GM12801 (cell line): ENCODE results near the gene ZC3HAV1.

Experiments
- CTCF ChIP-seq: IDR thresholded peaks from one replicate; pipeline ENCODE4 v1.5.1; 2011; ENCODE audit warnings: control low read depth; ENCODE audit not compliant: insufficient read length; ENCODE audit errors: extremely low read depth

Gene ZC3HAV1

GRCh38 chr7:139099172-139099947, 10.2 kb downstream of the ZC3HAV1 start:
- no peak for TF ChIP-seq CTCF

DNA sequence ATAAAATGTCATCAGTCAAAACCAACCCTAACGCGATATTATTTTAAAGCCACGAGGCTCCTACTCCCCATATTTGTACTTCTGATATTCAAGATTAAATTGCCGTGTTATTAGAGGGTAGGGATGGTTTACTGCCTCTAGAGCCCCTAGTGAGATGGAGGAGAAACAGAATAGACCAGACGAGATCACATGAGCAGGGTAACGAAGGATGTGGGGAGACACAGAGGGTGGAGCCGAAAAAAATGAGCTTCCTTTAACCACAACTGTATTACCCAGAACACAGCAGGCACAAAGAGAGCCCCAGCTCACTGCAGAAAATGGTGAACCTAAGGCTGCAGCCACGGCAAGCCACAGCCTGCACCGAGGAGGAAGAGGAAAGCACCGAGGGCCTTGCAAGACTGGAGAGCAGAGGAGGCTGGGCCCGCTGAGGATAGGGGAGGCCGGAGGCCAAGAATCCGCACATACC, 14.3 kb downstream of the ZC3HAV1 start:
- no peak for TF ChIP-seq CTCF

- no peak for TF ChIP-seq CTCF
Measured at GRCh38 chr7:139094596-139094995, 14.9 kb downstream of the ZC3HAV1 start.

DNA sequence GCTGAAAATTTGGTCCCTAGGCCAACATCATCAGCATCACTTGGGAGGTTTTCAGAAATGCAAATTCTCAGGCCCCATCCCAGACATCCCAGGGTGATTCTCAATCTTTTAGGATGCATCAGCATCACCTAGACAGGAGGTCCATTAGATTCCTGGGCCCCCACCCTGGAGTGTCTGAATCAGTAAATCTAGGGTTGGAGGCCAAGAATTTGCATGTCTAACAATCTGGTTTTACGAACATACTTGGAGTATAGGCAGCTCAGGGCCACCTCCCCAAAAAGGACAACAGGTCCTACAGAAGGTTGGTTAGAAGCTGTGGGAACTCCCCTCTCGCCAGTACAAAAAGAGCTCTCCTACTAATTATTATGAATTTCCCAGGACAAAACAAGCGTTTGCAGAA, 15.5 kb downstream of the ZC3HAV1 start:
- no peak for TF ChIP-seq CTCF

DNA sequence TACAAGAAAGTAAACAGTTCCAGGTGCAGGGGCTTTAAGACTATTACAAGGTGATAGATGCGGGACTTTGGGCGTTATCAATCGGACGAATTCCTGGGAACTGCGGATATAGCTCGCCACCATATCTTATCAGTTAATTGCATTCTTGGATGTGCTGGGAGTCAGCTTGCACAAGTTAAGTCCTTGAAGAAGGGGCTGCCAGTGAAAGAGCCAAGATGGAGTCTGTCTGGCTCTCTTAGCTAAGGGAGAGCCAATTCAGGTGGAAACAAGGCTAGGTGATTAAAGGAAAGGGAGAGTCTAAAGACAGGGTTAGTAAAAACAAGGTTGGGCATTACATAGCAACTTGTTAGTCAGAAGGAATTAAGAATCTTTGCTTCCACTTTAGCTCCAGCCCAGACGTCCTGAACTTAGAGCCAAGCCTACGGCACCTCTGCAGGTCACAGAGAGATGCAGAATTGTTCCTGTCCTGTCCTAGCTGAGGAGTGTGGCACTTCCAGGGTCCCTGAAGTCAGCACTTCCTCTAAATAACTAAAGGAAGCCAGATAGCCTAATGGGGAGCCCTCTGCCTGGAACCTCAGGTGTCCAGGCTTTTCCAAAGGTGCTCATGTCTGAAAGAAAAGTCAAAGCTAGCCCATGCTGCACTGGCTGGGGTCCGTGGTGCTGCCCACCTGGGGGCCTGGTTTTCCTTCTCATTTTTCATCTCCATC, 17.3 kb downstream of the ZC3HAV1 start:
- TF ChIP-seq CTCF, result no peak

GRCh38 chr7:139091677-139091996, 17.9 kb downstream of the ZC3HAV1 start:
- TF ChIP-seq CTCF, result no peak

GRCh38 chr7:139089118-139089517, 20.4 kb downstream of the ZC3HAV1 start:
- no peak for TF ChIP-seq CTCF
